Mucosa of descending colon (tissue), 3 donors: Measurements from ENCODE around the gene NEO1. TPM values are rescaled to one million over a fixed set of nuclear protein-coding genes. Genes with fewer than 3 reads are reported as not detected.

Experiments used
- ATAC-seq: fragments of 200-7000 bp; cut with Tn5 transposase; one replicate; pipeline ENCODE4 v1.9.1; 2020; ENCODE audit warnings: mild to moderate bottlenecking, moderate library complexity
- DNase-seq, 3 donors: peaks; one replicate each; pipeline ENCODE4 v3.0.0-alpha.2; 2020
- H3K36me3 ChIP-seq: fragments of 200-600 bp; one replicate; pipeline ENCODE4 v1.8.0; 2021; ENCODE audit warnings: low read depth, mild to moderate bottlenecking
- H3K4me1 ChIP-seq: fragments of 200-600 bp; one replicate; pipeline ENCODE4 v1.8.0; 2021; ENCODE audit warnings: low read depth, mild to moderate bottlenecking
- H3K4me3 ChIP-seq: fragments of 200-600 bp; one replicate; pipeline ENCODE4 v1.8.0; 2021; ENCODE audit warnings: mild to moderate bottlenecking
- H3K9me3 ChIP-seq: fragments of 200-600 bp; one replicate; pipeline ENCODE4 v1.8.0; 2021; ENCODE audit warnings: mild to moderate bottlenecking
- CTCF ChIP-seq: fragments of 200-600 bp; IDR thresholded peaks from one replicate; pipeline ENCODE4 v1.8.0; 2022; ENCODE audit warnings: antibody characterized with exemption, mild to moderate bottlenecking
- intact Hi-C, 2 donors: fragments of 100-400 bp; cut with DNase I in 1 of 2; cut with micrococcal nuclease in 1 of 2; formaldehyde crosslinking; loops; one replicate each; pipeline versions ENCODE4 v1.11.0 to v1.11.1; 2022; cut with DNase I, micrococcal nuclease
- total RNA-seq, 3 donors: library from RNA; stranded (reverse); fragmentation: NEBNext Ultra II Directional in 2 of 3; extraction: Animal tissue kit (Norgen Biotek cat#: 25700) in 2 of 3; gene quantifications; one replicate each; pipeline versions ENCODE4 v1.2.1 to v1.2.4, GENCODE V29; 2021 to 2023
- donor health status: DM: no; HTN: no; CAD: no; lungs with moderate emphysema.
- donor health status: DM: no; HTN: no; CAD: no.
- donor health status: DM: no; HTN: yes; CAD: no.

NEO1 gene
- total RNA-seq, 3 donors from 2014 or later: 106 to 188 (median 166) TPM

- Histone ChIP-seq H3K4me3 (no peak overlapping the region), H3K36me3 (no peaks in the 10 kb centered on the region), H3K4me1 (no peaks in the 10 kb centered on the region), H3K9me3 (no peaks in the 10 kb centered on the region)
- intact Hi-C loops: no loop called here
- ATAC-seq: peak; percentile 66
- DNase-seq: peak in 2 of 3 donors; percentile 40 to 41
- peak; percentile 20 for TF ChIP-seq CTCF
Observed at GRCh38 chr15:73265536-73266153, 213.4 kb downstream of the NEO1 start.

DNA sequence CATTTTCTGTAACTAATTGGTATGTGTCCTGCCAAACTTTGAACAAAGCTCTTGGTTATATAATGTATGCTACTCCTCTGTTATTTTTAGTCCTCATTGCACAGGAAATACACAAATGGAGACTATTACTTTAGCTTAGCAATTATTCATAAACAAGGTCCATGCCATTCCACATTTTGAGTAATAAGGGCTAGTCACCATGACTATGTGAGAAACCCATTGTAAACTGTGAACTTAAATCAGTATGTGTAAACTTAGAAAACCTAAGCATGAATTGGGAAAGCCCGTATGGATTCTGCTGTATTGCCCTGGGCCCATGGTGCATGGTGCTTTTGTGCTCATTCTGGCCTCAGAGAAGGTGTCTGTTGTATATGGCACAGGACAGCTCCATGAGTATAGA, 216.2 kb downstream of the NEO1 start:
- Histone ChIP-seq H3K4me3 (no peak overlapping the region), H3K4me1 (no peaks in the 10 kb centered on the region), H3K9me3 (no peaks in the 10 kb centered on the region), H3K36me3 (no peaks in the 10 kb centered on the region)
- intact Hi-C loops: no loop called here
- DNase-seq (no peak), ATAC-seq (no peak)
- TF ChIP-seq CTCF: no peak

- ATAC-seq (no peak), DNase-seq (no peak)
- TF ChIP-seq CTCF: no peak
- no peaks in the 10 kb centered on the region for H3K4me1 ChIP-seq
- intact Hi-C loops: no loop called here
- H3K9me3 ChIP-seq: no peaks in the 10 kb centered on the region
- H3K36me3 ChIP-seq: no peaks in the 10 kb centered on the region
- H3K4me3 ChIP-seq: no peak overlapping the region
Observed at GRCh38 chr15:73270366-73271097, 218.3 kb downstream of the NEO1 start.

- H3K4me1 ChIP-seq: no peaks in the 10 kb centered on the region
- no peaks in the 10 kb centered on the region for H3K9me3 ChIP-seq
- H3K4me3 ChIP-seq: no peak overlapping the region
- TF ChIP-seq CTCF: peak; percentile 61
- DNase-seq (peak in 1 of 3 donors; percentile 71), ATAC-seq (peak; percentile 80)
- no peaks in the 10 kb centered on the region for H3K36me3 ChIP-seq
- intact Hi-C loops: no loop called here
Observed at GRCh38 chr15:73273181-73274002, 221.1 kb downstream of the NEO1 start.

DNA sequence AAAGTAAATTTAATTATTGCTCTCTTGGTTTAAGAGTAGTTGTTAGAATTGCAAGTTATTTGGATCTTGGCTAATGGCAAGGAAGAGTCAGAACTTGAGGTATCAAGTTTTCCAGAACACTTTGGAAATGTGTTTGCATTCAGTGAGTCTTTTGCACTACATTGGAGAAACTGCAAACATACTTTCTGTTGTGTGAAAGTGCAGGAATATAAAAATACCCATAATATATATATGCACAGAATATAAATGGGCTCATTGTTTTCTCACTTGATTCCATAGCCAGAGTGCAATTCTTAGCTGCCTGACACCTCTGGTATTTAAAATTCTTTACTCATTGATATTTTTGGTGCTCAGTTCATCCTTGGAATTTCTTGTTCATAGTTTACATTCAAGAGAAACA, 223.6 kb downstream of the NEO1 start:
- DNase-seq: no peak
- Histone ChIP-seq H3K4me3 (no peak overlapping the region), H3K36me3 (no peaks in the 10 kb centered on the region), H3K4me1 (no peaks in the 10 kb centered on the region), H3K9me3 (no peaks in the 10 kb centered on the region)
- ATAC-seq: no peak
- TF ChIP-seq CTCF: no peak
- intact Hi-C loops: no loop called here
